GM18505 (cell line): ENCODE data around the gene LRCOL1.

ENCODE experiments used
- ATAC-seq: cut with Tn5 transposase; IDR thresholded peaks from one replicate; pipeline ENCODE4 v1.9.1; 2021; ENCODE audit not compliant: unreplicated experiment
- POLR2A ChIP-seq: IDR thresholded peaks from 4 replicates; pipeline ENCODE4 v1.6.1; 2011; ENCODE audit warnings: borderline replicate concordance; ENCODE audit not compliant: insufficient read depth, insufficient read length; ENCODE audit errors: extremely low read depth

Gene LRCOL1

DNA sequence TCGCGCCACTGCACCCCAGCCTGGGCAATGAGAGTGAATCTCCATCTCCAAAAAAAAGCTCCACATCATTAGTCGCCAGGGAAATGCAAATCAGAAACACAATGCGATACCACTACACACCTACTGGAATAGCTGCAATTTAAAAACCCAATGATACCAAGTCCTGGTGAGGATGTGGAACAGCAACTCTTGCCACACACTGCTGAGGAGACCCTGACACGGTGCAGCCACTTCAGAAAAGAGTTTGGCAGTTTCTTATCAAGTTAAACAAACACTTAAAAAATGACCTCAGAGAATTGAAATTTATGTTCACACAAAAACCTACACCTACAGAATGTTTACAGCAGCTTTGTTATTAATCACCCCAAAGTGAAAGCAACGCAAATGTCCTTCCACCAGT is 20.3 kb upstream of the LRCOL1 start:
- no peak for TF ChIP-seq POLR2A
- no peak for ATAC-seq

DNA sequence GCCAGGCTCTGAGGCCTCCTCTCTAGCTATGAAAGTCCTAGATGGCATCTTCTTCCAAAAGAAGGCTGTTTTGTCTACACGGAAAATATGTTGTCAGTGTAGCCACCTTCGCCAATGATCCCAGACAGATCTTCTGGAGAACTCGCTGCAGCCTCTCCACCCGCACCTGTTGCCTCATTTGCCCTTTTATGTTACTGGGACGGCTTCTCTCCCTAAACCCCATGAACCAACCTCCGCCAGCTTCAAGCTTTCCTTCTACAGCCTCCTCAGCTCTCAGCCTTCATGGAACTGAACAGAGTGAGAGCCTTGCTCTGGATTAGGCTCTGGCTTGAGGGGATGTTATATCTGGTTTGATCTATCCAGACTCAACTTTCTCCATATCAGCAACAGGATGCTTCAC is 18.9 kb upstream of the LRCOL1 start:
- no peak for TF ChIP-seq POLR2A
- no peak for ATAC-seq

- TF ChIP-seq POLR2A: no peak
- no peak for ATAC-seq
These were observed 15.5 kb upstream of the LRCOL1 start for GRCh38 chr12:132625731-132626430.

DNA sequence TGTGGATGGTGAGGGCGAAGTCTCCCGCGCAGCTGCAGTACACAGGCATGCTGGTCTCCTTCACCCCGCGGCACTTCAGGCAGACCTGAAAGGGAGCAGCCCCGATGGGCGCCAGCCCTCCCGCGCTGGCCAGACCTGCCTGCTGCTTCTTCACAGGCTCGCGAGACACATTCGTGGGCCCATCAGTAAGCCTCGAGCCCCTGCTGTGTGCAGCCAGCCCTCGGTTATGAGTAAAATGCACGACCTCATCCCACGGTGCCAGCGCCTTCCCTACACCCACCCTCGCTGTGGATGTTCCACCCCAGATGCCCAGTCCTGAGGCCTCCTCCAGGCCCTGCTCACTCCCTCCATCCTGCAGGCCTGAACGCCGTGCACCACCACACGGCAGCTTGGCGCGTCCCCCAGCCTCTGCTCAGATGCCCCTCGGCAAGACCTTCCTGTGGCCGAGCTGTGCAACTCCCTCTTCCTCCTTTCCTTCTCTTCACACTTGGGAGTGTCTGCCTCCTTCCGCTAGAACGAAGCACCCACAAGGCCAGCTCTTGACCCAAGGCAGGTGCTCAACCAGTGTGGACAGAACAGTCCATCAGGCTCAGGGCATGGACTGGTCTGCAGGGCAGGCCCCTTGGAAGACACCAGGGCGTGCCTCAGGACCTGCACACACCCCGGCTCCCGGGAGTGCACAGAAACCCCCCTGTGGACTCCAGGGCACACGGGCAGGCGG is 14.7 kb upstream of the LRCOL1 start:
- no peak for TF ChIP-seq POLR2A
- ATAC-seq: no peak

GRCh38 chr12:132624186-132624855 is 13.9 kb upstream of the LRCOL1 start:
- ATAC-seq: no peak
- no peak for TF ChIP-seq POLR2A

GRCh38 chr12:132623072-132623869 is 12.9 kb upstream of the LRCOL1 start:
- no peak for ATAC-seq
- no peak for TF ChIP-seq POLR2A

DNA sequence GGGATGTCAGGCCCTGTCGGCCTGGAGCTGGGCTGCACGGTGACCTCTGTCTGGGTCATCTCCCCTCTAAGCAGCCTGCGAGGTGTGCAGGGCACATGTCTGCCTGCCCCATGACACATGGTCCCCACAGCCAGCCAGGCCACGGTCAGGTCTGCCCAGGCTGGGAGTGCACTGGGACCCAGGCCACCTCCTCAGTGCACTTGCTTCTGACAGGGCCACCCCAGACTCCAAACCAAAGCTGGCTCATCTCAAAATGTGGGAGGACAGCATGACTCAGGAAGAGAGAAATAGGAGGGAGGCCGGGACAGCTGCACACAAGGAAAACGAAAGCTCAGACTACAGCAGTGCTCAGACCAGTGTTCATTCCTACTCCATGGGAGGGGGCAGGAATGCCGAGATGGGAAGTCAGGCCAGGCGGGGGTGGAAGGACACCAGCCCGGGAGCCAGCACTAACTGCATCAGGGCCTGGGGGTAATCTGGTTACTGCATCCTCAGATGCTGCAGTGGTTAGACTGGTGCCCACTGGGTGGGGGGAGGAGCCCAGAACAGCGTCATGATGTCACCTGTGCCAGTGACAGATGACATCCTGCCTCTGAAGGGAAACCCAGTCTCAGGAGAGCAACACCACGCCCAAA is 12.2 kb upstream of the LRCOL1 start:
- TF ChIP-seq POLR2A: no peak
- ATAC-seq: no peak

DNA sequence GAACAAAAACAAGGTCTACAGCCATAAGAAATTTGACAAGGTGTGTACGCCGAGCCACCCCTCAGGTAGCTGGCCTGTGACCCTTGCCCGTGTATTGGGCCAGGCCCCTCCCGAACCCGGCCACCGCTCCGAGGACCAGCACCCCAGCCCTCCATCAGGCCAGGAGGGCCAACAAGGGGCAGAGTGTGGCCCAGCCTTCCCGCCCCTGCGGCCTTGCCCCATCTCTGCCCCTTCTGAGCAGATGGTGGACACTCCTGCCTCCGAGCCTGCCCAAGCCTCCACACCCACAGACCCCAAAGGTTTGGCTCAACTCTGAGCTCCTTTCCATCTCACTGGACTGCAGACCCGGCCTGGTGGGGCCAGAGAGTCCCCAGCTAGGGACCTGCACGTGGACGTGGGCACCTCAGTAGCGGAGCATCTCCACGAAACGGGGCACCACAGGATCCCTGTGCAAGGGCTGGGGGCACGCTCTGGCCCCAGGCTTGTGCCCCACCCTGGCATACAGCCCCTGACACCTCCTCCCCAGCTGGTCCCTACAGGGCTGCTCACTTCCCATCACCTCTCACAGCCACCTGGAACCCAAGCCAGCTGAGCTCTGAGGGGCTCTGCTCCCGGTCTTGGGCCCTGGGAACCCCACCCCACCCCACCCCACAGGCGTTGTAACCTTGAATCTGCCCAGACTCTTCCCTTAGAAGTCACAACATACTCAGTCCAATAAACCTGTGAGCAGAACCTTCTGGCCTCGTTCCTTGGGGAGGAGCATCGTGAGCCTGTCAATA is 11.5 kb upstream of the LRCOL1 start:
- no peak for TF ChIP-seq POLR2A
- no peak for ATAC-seq

- no peak for TF ChIP-seq POLR2A
- no peak for ATAC-seq
These were observed 10.7 kb upstream of the LRCOL1 start for GRCh38 chr12:132620899-132621656.

GRCh38 chr12:132620113-132620898 is 9.9 kb upstream of the LRCOL1 start:
- TF ChIP-seq POLR2A: no peak
- no peak for ATAC-seq
